Measurements from ENCODE around the gene ITGAX. TPM values are rescaled to one million over a fixed set of nuclear protein-coding genes. Genes with fewer than 3 reads are reported as not detected.
"Not testable (repeated sequence)": the region's sequence is repeated elsewhere in the genome, so short reads cannot be mapped to it uniquely, and the experiment has no call there.

Gene ITGAX
- polyA plus RNA-seq, 6 donors from 2014 or later = 0.57 to 1.1 (median 0.91) TPM; not detected in 2

DNA sequence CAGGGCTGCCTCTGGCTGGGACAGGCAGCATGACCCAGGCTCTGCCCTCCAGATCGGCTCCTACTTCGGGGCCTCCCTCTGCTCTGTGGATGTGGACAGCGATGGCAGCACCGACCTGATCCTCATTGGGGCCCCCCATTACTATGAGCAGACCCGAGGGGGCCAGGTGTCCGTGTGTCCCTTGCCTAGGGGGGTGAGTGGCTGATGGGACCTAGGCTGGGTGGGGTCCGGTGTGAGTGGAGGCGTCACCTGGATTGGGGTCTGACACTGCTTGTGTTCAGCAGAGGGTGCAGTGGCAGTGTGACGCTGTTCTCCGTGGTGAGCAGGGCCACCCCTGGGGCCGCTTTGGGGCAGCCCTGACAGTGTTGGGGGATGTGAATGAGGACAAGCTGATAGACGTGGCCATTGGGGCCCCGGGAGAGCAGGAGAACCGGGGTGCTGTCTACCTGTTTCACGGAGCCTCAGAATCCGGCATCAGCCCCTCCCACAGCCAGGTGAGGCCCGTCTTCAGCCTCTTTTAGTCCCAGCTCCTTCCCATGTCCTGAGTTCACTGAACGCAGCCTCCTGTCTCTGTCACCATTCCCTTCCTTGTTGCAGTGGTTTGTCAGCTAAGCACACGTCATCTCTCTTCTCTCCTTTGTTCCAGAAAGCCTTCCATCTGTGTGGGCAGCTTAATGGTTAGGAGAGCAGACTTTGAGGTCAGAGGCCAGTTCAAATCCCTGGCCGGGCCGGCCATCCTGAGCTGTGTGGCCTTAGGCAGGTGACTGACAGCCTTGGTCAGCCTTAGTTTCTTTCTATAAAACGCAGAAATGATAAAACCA, 56.3 kb downstream of the ITGAX start:
- Mint-ChIP-seq H3K27me3 (peaks cover 24 to 61% (median 56%) of the 10 kb centered on the region in 3 donors), H3K4me3 (no peak overlapping the region), H3K4me1 (peaks cover 0 to 8% (median 6%) of the 10 kb centered on the region in 3 donors), H3K27ac (peak overlapping the region in 1 of 6 donors; percentile 69), H3K36me3 (no peaks in the 10 kb centered on the region), H3K9me3 (no peaks in the 10 kb centered on the region)
- no peak for ATAC-seq (ENCODE audit: low read depth in 2 of 2)
- no peak for DNase-seq

DNA sequence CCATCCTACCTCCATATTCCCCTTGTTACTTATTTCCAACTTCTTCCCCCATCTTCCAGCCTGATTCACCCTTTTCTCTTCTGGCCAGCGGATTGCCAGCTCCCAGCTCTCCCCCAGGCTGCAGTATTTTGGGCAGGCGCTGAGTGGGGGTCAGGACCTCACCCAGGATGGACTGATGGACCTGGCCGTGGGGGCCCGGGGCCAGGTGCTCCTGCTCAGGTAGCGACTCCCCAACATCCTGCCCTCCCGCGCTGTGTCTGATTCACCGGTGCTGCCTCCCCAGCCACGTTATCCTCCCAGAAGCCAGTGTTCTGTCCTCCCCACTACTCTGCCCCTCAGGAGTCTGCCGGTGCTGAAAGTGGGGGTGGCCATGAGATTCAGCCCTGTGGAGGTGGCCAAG, 57.8 kb downstream of the ITGAX start:
- ATAC-seq (ENCODE audit: low read depth in 2 of 2) (no peak), DNase-seq (no peak)
- H3K36me3 Mint-ChIP-seq = peaks cover 0 to under 1% of the 10 kb centered on the region in 2 donors
- peak overlapping the region in 1 of 6 donors; percentile 85 for H3K27ac Mint-ChIP-seq
- peaks cover 24 to 64% (median 60%) of the 10 kb centered on the region in 3 donors for H3K27me3 Mint-ChIP-seq
- no peak overlapping the region for H3K4me3 Mint-ChIP-seq
- H3K4me1 Mint-ChIP-seq = peaks cover 0 to 8% (median 6%) of the 10 kb centered on the region in 3 donors
- H3K9me3 Mint-ChIP-seq = peaks cover 0 to 1% (median 0%) of the 10 kb centered on the region in 7 donors

DNA sequence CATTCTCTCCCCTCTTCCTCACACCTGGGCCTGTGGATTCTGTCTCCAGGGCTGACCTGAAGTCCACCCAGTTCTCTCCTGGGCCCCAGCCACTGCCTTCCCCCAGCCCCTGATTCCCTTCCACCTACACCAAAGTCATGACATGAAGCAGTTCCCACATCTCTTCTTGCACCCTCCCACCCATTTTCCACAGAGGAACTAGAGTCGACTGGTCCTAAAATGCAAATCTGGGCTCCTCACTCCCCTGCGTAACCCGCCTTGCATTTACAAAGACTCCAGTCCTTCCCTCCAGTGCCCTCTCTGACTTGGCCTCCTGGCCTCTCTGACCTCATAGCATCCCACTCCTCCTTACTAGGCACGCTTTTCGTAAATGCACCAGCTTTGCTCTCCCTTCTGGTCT, 58.4 kb downstream of the ITGAX start:
- Mint-ChIP-seq H3K4me1 (peaks cover 0 to 8% (median 6%) of the 10 kb centered on the region in 3 donors), H3K27ac (peak overlapping the region in 1 of 6 donors; percentile 4)

DNA sequence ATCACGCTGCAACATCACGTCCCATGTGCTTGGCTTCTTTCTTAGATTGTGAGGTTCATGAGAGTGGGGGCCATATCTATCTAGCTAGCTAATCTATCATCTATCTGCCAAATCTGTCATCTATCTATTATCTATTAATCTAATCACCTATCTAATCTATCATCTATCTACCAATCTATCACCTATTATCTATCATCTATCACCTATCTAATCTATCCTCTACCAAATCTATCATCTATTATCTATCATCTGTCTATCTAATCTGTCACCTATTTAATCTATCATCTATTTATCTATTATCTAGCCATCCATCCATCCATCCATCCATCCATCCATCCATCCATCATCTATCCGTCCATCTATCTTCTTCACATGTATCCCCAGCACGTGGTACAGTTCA, 59.0 kb downstream of the ITGAX start:
- peaks cover 0 to 6% (median 2%) of the 10 kb centered on the region in 7 donors for H3K9me3 Mint-ChIP-seq
- H3K4me1 Mint-ChIP-seq = peaks cover 0 to 8% (median 6%) of the 10 kb centered on the region in 3 donors
- H3K36me3 Mint-ChIP-seq = peaks cover 0 to 8% of the 10 kb centered on the region in 2 donors
- H3K4me3 Mint-ChIP-seq = no peak overlapping the region
- peaks cover 17 to 65% (median 58%) of the 10 kb centered on the region in 3 donors for H3K27me3 Mint-ChIP-seq
- ATAC-seq (ENCODE audit: low read depth in 2 of 2) (no peak), DNase-seq (no peak)
- H3K27ac Mint-ChIP-seq = no peak overlapping the region

More for the DNA sequence above, 58.4 kb downstream of the ITGAX start:
- Mint-ChIP-seq H3K4me3 (peak overlapping the region in 1 of 8 donors; percentile 37), H3K9me3 (peaks cover 0 to 6% (median 2%) of the 10 kb centered on the region in 7 donors), H3K27me3 (peaks cover 21 to 68% (median 61%) of the 10 kb centered on the region in 3 donors), H3K36me3 (peaks cover 0 to 7% of the 10 kb centered on the region in 2 donors)
- DNase-seq (no peak), ATAC-seq (ENCODE audit: low read depth in 2 of 2) (no peak)

DNA sequence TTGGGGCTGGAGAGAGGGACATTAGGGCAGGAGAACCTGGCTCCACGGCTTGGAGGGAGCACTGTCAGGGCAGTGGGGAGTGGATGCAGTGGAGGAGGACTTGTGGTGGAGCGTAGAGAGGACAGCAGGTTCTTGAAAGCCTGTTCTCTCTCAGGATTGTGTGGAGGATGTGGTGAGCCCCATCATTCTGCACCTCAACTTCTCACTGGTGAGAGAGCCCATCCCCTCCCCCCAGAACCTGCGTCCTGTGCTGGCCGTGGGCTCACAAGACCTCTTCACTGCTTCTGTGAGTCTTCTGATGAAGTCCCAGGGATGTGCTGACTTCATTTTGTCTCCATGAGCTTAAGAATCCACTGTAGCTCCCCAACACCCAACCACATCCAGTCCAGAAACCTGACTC, 59.7 kb downstream of the ITGAX start:
- Mint-ChIP-seq H3K27me3 (peaks cover 17 to 61% (median 55%) of the 10 kb centered on the region in 3 donors), H3K9me3 (peaks cover 0 to 6% (median 2%) of the 10 kb centered on the region in 7 donors), H3K4me1 (peaks cover 0 to 8% (median 6%) of the 10 kb centered on the region in 3 donors), H3K27ac (peak overlapping the region in 3 of 6 donors; percentile 12 to 33 (median 26)), H3K4me3 (no peak overlapping the region), H3K36me3 (peaks cover 0 to 8% of the 10 kb centered on the region in 2 donors)
- ATAC-seq (ENCODE audit: low read depth in 2 of 2) (no peak), DNase-seq (no peak)

DNA sequence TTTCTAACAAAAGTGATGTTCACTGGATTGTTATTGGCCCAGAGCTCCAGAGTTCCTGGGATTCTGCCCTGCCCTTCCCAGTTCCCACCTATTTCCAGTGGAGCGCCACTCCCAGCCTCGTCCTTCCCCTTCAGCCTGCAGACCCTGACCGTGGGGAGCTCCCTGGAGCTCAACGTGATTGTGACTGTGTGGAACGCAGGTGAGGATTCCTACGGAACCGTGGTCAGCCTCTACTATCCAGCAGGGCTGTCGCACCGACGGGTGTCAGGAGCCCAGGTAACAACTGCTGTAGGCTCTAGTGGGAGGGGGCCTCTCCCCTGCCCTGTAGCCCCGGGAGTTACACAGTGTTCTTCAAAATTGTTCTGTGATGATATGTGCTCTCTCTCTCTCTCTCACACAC, 61.4 kb downstream of the ITGAX start:
- no peak overlapping the region for H3K4me3 Mint-ChIP-seq

DNA sequence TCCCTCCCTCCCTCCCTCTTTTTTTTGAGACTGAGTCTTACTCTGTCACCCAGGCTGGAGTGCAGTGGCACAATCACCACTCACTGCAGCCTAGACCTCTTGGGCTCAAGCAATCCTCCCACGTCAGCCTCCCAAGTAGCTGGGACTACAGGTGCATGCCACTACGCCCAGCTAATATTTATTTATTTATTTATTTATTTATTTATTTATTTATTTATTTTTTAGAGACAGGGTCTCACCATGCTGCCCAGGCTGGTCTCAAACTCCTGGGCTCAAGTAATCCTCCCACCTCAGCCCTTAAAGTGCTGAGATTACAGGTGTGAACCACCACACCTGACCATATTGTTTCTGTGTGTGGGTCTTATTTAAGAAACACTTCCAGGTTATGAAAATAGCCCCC, 62.1 kb downstream of the ITGAX start:
- not testable (repeated sequence) for H3K36me3 Mint-ChIP-seq; H3K9me3 Mint-ChIP-seq; H3K4me1 Mint-ChIP-seq; DNase-seq; H3K4me3 Mint-ChIP-seq; ATAC-seq (ENCODE audit: low read depth in 2 of 2); H3K27ac Mint-ChIP-seq
- H3K27me3 Mint-ChIP-seq = peaks cover 17 to 55% (median 54%) of the 10 kb centered on the region in 3 donors

More for the DNA sequence above, 61.4 kb downstream of the ITGAX start:
- DNase-seq (no peak), ATAC-seq (ENCODE audit: low read depth in 2 of 2) (no peak)
- peaks cover 17 to 55% (median 55%) of the 10 kb centered on the region in 3 donors for H3K27me3 Mint-ChIP-seq
- peaks cover 0 to 6% (median 2%) of the 10 kb centered on the region in 7 donors for H3K9me3 Mint-ChIP-seq
- no peak overlapping the region for H3K27ac Mint-ChIP-seq
- H3K4me1 Mint-ChIP-seq = peaks cover 0 to 8% (median 6%) of the 10 kb centered on the region in 3 donors
- H3K36me3 Mint-ChIP-seq = peaks cover 0 to 8% of the 10 kb centered on the region in 2 donors

DNA sequence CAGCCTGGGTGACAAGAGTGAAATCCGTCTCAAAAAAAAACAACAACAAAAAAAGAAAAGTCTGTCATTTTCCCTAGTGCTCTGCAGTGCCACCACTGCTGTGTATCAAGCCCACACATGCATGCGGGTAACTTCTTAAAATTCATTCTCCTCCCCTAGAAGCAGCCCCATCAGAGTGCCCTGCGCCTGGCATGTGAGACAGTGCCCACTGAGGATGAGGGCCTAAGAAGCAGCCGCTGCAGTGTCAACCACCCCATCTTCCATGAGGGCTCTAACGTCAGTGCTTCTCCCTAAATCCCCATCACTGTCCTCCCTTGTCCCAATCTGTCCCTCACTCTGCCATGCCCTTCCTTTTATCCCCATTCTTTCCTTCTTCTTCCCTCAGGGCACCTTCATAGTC, 62.9 kb downstream of the ITGAX start:
- DNase-seq = no peak
- peak overlapping the region in 1 of 6 donors; percentile 31 for H3K27ac Mint-ChIP-seq
- ATAC-seq (ENCODE audit: low read depth in 2 of 2) = no peak
- no peak overlapping the region for H3K4me3 Mint-ChIP-seq
- peaks cover 18 to 54% (median 52%) of the 10 kb centered on the region in 3 donors for H3K27me3 Mint-ChIP-seq
- peaks cover 0 to 8% (median 6%) of the 10 kb centered on the region in 3 donors for H3K4me1 Mint-ChIP-seq
- H3K36me3 Mint-ChIP-seq = peaks cover 0 to 8% of the 10 kb centered on the region in 2 donors
- H3K9me3 Mint-ChIP-seq = peaks cover 0 to 6% (median 2%) of the 10 kb centered on the region in 7 donors

DNA sequence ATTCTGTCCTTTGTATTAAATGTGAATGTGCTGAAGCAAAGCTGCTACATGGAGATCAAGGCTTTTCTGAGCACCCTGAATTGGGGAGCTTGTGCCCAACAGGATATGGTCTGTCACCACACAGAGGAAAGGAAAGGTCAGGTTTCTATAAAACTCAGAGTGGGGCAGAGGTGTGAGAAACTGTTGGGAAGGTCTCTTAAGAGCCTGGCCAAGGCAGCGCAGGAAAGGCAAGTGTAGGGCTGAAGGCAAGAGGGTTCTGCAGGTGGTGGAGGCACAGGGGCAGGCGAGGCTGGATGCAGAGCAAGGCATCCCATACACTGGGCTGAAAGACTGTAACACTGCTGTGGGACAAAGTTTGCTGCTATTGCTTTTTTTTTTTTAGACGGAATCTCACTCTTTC, 65.1 kb downstream of the ITGAX start:
- peaks cover 17 to 60% (median 58%) of the 10 kb centered on the region in 3 donors for H3K27me3 Mint-ChIP-seq
- DNase-seq = no peak
- peaks cover 0 to 8% of the 10 kb centered on the region in 2 donors for H3K36me3 Mint-ChIP-seq
- no peaks in the 10 kb centered on the region for H3K4me1 Mint-ChIP-seq
- H3K4me3 Mint-ChIP-seq = no peak overlapping the region
- ATAC-seq (ENCODE audit: low read depth in 2 of 2) = no peak
- H3K27ac Mint-ChIP-seq = no peak overlapping the region
- peaks cover 0 to 6% (median 2%) of the 10 kb centered on the region in 7 donors for H3K9me3 Mint-ChIP-seq

DNA sequence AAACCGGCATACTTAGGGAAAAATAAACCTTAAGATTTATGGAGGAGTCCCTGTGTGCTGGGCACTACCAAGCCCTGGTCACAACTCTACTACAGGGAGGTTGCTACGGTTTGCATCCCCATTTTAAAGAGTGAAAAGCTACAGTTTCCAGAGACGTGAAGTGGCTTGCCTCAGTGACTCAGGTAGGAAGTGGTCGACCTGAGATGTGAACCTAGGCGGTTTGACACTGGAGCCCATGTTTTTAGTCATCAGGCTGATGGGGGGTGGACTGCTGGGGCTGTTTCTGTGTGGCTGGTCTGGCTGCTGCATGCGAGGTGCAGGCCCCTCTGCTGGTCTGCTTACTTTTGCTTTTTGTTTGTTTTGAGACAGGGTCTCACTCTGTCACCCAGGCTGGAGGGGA, 66.6 kb downstream of the ITGAX start:
- Mint-ChIP-seq H3K9me3 (peaks cover 0 to 6% (median 2%) of the 10 kb centered on the region in 7 donors), H3K27ac (no peak overlapping the region), H3K36me3 (peaks cover 0 to 8% of the 10 kb centered on the region in 2 donors), H3K4me1 (no peaks in the 10 kb centered on the region), H3K27me3 (peaks cover 14 to 60% (median 57%) of the 10 kb centered on the region in 3 donors), H3K4me3 (no peak overlapping the region)
- ATAC-seq (ENCODE audit: low read depth in 2 of 2) = no peak
- DNase-seq = no peak

DNA sequence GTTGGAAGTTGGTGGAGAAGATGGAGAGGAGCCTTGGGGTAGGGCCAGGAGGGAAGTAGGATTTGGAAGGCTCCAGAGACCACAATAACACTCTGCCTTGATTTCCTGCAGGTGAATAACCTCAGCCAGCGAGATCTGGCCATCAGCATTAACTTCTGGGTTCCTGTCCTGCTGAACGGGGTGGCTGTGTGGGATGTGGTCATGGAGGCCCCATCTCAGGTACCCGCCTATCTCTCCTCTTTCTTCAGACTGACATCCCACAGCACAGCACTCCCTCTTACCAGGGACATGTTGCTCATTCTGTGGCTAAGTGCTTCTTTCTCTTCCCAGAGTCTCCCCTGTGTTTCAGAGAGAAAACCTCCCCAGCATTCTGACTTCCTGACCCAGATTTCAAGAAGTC, 68.3 kb downstream of the ITGAX start:
- Mint-ChIP-seq H3K4me1 (peaks cover 0 to 6% (median 0%) of the 10 kb centered on the region in 3 donors), H3K27ac (no peak overlapping the region), H3K9me3 (peaks cover 0 to 2% (median 0%) of the 10 kb centered on the region in 7 donors), H3K4me3 (peak overlapping the region in 1 of 8 donors; percentile 35), H3K36me3 (peaks cover 0 to 3% of the 10 kb centered on the region in 2 donors), H3K27me3 (peaks cover 14 to 50% (median 50%) of the 10 kb centered on the region in 3 donors)
- DNase-seq (no peak), ATAC-seq (ENCODE audit: low read depth in 2 of 2) (no peak)

DNA sequence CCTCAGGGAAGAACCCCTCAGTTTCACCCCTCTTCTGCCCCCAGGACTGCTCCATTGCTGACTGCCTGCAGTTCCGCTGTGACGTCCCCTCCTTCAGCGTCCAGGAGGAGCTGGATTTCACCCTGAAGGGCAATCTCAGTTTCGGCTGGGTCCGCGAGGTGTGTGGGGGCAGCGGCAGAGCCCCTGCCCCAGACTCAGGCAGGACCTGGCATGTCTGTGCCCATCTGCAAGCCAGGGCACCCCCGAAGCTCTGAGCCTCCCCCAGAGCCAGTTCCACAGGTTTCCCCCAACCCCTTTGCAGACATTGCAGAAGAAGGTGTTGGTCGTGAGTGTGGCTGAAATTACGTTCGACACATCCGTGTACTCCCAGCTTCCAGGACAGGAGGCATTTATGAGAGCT, 68.8 kb downstream of the ITGAX start:
- peak overlapping the region in 1 of 8 donors; percentile 52 for H3K4me3 Mint-ChIP-seq
- no peaks in the 10 kb centered on the region for H3K36me3 Mint-ChIP-seq
- peaks cover 14 to 47% (median 46%) of the 10 kb centered on the region in 3 donors for H3K27me3 Mint-ChIP-seq
- DNase-seq (no peak), ATAC-seq (ENCODE audit: low read depth in 2 of 2) (no peak)
- no peak overlapping the region for H3K27ac Mint-ChIP-seq
- H3K4me1 Mint-ChIP-seq = peaks cover 0 to 6% (median 0%) of the 10 kb centered on the region in 3 donors
- peaks cover 0 to 2% (median 0%) of the 10 kb centered on the region in 7 donors for H3K9me3 Mint-ChIP-seq

DNA sequence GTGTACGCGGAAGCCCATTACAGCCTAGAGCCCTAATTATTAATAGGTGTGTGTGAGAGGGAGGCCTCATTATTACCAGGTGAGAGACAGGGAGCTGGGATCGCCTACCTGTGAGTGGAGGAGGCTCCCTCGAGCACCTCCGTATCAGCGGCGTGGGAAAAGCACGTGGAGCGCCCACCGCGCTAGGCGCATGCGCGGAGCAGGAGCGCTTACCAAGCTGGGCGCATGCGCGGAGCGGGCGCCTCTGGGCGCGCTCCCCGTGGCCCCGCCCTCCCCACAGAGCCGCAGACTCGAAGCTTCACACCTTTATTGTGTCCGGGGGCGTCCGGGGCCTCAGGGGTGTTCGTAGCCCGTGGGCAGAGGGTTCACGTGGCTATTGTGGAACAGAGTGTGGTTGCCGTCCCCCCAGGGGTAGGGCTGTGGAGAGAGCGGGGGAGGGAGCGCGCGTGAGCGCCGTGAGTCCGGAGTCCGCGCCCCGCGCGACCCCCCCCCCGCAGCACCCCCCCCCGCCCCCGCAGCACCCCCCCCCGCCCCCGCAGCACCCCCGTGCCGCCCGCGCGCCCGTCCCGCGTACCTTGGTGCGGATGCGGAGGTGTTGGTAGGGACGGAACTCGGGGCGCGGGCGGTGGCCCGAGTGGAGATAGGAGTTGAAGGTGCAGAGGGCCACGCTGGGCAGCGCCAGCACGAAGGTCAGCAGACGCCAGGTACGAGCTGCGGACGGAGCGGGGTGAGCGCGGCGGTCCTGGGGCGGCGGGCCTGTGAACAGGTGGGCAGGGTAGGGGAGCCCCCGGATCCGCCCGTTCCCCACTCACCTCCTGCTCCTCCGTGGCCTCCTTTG, 72.7 kb downstream of the ITGAX start:
- Mint-ChIP-seq H3K36me3 (no peaks in the 10 kb centered on the region), H3K27ac (peak overlapping the region in 1 of 6 donors; percentile 15), H3K4me3 (peak overlapping the region in 7 of 8 donors; percentile 28 to 83 (median 51)), H3K4me1 (peaks cover 0 to 6% (median 0%) of the 10 kb centered on the region in 3 donors), H3K9me3 (no peaks in the 10 kb centered on the region), H3K27me3 (peaks cover 14 to 39% (median 38%) of the 10 kb centered on the region in 3 donors)
- ATAC-seq (ENCODE audit: low read depth in 2 of 2) = peak; percentile 34 to 60
- DNase-seq = peak; percentile 48
